Articular chondrocyte of knee joint (primary cell): Measurements from ENCODE around the gene SEPSECS. TPM values are rescaled to one million over a fixed set of nuclear protein-coding genes. Genes with fewer than 3 reads are reported as not detected.

ENCODE experiments used
- total RNA-seq: library from RNA; depleted of rRNA; stranded (reverse); fragments of >200 nt; gene quantifications from 2 replicates; pipeline ENCODE4 v1.2.3, GENCODE V29; 2012

SEPSECS gene
- 14.9 and 16.4 TPM in 2 replicates for total RNA-seq

DNA sequence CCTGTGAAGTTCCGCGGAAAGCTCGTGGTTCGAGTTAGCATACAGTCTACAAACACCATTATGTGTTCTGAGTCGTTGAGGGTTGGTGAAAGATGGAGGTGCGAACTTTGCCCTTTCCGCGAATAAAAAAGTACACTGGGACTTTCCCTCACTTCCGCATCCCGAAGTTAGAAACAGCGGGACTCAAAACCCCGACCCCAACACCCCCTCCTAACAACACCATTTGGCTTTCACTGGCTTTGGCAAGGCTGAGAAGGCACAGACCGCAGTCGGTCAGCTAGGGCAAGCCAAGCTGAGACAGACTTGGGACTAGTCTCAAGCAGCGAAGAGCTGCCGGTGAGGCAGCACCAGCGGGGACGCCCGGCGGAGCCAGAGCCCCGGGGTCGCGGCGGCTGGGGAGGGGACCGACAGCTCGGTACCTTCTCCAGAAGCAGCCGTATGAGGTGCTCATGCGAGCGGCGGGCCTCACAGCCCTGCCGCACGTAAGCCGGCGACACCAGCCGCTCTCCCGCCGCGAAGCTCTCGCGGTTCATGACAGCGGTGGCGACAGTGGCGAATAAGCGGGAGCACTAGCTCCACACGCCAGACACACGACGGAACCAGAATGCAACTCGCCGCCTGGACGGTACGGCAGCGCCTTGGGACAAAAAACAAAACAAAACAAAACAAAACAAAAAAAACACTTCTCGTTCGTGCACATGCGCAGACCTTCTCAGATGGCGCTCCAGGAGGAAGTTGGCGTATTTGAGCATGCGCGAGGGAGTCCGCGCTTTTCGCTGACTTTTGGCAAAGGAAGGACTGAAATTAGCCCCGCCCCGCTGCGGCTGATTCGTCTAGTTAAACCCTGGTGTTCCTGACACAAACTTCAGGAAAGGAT lies at the start of gene SEPSECS:
SEPSECS (minus strand) TSS at position 613 of the 877 bp plus-strand sequence; CDS start at position 533, 80 bp downstream.

Other genes with a start within 250 kb of the SEPSECS start
- gene CCDC149, start 247.4 kb downstream of the SEPSECS start, total RNA-seq, result 15.7 and 18.2 TPM in 2 replicates
- gene LGI2, start 129.5 kb downstream of the SEPSECS start, total RNA-seq, result 1.2 and 1.4 TPM in 2 replicates
- 27.7 and 34.4 TPM in 2 replicates for gene PI4K2B, start 73.6 kb upstream of the SEPSECS start, total RNA-seq
- 11.0 and 14.9 TPM in 2 replicates for gene ZCCHC4, start 152.3 kb upstream of the SEPSECS start, total RNA-seq
- 45.8 and 52.5 TPM in 2 replicates for gene ANAPC4, start 216.8 kb upstream of the SEPSECS start, total RNA-seq